ENCODE measurements around the gene PCDHGA7.

The PCDHGA7 gene

DNA sequence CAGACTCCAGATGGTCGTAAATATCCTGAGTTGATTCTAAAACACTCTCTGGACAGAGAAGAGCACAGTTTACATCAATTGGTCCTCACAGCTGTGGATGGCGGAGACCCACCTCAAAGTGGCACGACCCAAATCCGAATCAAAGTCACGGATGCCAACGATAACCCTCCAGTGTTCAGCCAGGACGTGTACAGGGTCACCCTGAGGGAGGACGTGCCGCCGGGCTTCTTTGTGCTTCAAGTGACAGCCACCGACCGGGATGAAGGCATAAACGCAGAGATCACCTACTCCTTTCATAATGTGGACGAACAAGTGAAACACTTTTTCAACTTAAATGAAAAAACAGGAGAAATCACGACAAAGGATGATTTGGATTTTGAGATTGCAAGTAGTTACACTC, 21.9 kb upstream of the PCDHGA7 start:
- TF ChIP-seq CTCF (IDR thresholded peaks at IDR 0.05; ENCODE audit: low read depth, low read length): no peak
- DNase-seq (ENCODE audit: extremely low read depth, low read depth): no peak

DNA sequence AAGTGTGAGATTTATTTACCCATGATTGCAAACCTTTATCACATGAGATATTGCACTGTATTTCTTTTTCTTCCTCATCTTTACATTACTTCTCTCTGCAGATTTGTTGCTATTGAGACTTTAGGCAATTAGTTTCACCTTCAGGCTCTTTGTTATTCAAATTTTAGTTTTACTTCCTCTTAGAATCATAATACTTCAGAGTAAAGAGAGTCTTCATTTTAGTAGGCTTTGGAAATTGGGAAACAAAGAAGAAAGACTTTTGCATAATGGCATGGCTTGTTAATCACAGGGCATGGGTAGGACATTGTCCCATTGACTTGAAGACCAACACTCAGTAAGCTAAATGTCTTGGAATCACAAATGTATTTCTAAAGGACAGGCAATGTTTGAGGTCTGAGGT, 19.8 kb upstream of the PCDHGA7 start:
- TF ChIP-seq CTCF (IDR thresholded peaks at IDR 0.05; ENCODE audit: low read depth, low read length): no peak
- no peak for DNase-seq (ENCODE audit: extremely low read depth, low read depth)

DNA sequence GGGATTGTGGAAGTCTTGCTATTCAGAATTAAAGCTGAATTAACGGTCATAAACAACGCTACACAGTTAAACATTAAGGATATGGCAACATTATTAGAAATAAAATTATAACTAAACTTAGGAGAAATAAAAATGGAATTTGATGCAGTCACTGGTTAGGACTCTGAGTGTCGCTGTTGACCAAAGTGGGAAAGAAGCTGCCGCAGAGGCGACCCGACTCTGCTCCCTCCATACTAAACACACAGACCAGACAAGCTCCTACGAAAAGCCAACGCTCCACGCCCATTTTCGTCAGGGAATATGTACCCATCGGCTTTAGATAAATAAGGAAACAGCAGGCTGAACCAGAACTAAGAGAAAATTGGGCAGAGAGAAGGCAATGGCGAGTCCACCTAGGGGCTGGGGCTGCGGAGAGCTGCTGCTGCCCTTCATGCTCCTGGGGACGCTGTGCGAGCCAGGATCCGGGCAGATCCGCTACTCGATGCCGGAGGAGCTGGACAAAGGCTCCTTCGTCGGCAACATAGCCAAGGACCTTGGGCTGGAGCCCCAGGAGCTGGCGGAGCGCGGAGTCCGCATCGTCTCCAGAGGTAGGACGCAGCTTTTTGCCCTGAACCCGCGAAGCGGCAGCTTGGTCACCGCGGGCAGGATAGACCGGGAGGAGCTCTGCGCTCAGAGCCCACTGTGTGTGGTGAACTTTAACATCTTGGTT, 18.4 kb upstream of the PCDHGA7 start, which contains the start of gene PCDHGA5:
PCDHGA5 (plus strand) TSS at position 211 of the 709 bp plus-strand sequence; CDS start at position 380, 169 bp downstream.
- no peak; the same call in 1 of the 2 replicates for TF ChIP-seq CTCF (IDR thresholded peaks at IDR 0.05; ENCODE audit: low read depth, low read length)
- no peak for DNase-seq (ENCODE audit: extremely low read depth, low read depth)

DNA sequence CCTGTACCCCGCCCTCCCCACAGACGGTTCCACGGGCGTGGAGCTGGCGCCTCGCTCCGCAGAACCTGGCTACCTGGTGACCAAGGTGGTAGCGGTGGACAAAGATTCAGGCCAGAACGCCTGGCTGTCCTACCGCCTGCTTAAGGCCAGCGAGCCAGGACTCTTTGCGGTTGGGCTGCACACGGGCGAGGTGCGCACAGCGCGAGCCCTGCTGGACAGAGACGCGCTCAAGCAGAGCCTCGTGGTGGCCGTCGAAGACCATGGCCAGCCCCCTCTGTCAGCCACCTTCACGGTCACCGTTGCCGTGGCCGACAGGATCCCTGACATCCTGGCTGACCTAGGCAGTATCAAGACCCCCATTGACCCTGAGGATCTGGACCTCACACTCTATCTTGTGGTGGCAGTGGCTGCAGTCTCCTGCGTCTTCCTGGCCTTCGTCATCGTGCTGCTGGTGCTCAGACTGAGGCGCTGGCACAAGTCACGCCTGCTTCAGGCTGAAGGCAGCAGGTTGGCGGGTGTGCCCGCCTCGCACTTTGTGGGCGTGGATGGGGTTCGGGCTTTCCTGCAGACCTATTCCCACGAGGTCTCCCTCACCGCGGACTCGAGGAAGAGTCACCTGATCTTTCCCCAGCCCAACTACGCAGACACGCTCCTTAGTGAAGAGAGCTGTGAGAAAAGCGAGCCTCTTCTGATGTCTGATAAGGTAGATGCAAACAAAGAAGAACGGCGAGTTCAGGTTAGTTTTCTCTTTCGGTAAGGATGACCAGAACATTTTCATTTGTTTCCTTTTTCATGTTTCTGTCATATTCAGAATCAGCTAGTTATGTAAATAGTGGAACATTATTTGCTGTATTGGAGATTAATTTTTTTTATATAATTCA, 16.3 kb upstream of the PCDHGA7 start:
- no peak for DNase-seq (ENCODE audit: extremely low read depth, low read depth)
- no peak for TF ChIP-seq CTCF (IDR thresholded peaks at IDR 0.05; ENCODE audit: low read depth, low read length)

GRCh38 chr5:141369994-141370848, 12.3 kb upstream of the PCDHGA7 start, which contains the start of gene PCDHGB3:
PCDHGB3 (plus strand) TSS chr5:141370242; CDS start chr5:141370395, 153 bp downstream.
- TF ChIP-seq CTCF (IDR thresholded peaks at IDR 0.05; ENCODE audit: low read depth, low read length): peak; percentile 50
- DNase-seq (ENCODE audit: extremely low read depth, low read depth): no peak

- DNase-seq (ENCODE audit: extremely low read depth, low read depth): no peak
- TF ChIP-seq CTCF (IDR thresholded peaks at IDR 0.05; ENCODE audit: low read depth, low read length): no peak
These were observed 10.7 kb upstream of the PCDHGA7 start for GRCh38 chr5:141371572-141372475.

All from AG09319 (cell line).